ENCODE results near the gene CIP2A.

CIP2A gene

DNA sequence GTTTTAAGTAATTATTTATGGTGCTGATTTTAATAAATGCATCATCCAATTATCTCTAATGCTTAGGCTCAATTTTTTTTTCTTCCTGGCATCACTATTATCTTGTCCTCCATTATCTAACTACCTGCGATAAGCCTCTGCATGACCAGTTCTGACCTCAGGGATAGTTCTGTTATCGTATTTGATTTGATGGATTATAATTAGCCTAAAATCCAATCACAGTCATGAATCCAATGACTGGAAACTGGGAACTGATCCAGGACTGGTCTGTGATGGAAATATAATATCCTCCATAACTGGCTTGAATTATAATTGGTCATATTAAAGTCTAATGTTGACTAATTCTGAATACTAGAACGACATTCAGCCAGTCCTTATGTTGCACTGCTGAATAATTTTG is 80.0 kb downstream of the CIP2A start:
- no peak for DNase-seq

DNA sequence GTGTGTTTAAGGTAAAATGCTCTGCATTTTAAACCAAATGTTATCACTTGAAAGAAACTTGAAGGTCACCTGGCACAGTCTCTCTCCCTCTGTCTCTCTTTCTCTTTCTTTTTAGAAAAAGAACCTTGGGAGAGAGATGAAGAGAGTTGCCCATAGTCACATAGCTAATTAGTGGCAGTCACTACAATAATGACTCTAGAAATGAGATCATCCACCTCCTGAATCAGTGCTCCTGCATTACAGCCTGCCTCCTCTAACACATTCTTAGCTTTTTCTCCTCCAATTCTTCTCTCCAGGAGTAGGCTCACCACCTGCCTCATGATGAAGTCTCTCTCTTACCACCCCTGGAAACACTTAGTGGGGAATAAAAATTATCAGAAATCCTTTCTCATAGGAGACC is 81.3 kb downstream of the CIP2A start:
- no peak for DNase-seq

DNA sequence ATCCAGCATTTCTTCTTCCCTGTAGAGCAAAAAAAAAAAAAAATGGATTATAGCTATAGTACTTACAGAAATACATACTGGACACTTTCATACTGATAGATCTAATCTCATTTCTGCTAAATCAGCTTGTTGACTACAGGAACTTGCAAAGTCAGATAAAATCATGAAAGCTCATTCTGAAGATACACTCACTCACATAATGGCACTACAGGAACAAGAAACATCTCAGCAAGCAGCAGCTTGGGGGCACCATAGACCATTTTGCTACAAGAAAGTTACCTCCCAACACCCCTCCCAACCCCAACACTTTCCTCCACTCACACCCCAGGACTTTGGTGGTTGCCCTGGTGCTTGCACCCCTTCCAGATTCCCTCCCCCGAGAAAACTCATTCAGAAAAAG is 83.4 kb downstream of the CIP2A start:
- no peak for DNase-seq

DNA sequence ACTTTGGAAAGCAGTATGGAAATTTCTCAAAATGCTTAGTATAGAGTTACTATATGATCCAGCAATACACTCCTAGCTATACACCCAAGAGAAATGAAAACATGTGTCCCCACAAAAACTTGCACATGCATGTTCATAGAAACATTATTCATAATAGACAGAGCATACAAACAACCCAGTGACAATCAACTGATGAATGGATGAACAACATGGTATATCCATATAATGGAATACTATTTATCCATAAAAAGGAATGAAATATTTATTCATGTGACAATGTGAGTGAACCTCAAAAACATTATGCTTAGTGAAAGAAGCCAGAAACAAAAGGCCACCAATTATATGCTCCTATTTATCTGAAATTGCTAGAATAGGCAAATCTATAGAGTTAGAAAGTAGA is 85.5 kb downstream of the CIP2A start:
- DNase-seq, result no peak

DNA sequence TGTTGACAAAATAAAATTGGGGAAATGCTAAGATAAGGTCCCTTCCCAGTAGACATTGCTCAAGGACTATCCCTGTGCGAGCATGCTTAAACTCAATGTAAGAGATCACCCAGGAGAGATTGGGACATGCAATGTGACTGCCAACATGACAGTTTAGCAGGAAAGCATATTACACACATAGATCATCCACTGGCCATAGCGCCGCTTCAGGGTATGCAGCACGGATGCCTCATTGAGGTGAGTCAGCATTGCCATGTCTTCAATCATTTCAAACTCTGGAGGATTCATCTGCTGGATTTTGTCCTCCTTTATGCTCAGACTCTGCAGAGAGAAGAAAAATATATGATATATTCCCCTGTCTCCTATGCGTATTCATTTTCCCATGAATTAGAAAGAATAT is 87.7 kb downstream of the CIP2A start:
- no peak for DNase-seq

DNA sequence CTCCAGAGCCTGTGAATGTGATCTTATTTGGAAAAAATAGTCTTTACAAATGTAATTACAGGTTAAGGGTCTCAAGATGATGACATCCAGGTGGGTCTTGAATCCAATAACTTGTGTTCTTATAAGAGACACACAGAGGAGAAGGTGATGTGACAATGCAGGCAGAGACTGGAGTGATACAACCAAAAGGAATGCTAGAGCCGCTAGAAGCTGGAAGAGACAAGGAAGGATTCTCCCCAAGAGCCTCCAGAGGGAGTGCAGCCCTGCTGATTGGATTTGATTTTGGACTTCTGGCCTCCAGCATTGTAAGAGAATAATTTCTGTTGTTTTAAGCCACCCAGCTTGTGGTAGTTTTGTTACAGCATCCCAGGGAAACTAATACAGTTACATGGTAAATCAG is 88.5 kb downstream of the CIP2A start:
- DNase-seq, result no peak

Measured in activated CD4-positive, alpha-beta T cell treated with anti-CD3 and anti-CD28 coated beads for 48 hours (primary cell).